ENCODE results near the gene PAWR.

GRCh38 chr12:79678306-79678705 is 12.5 kb downstream of the PAWR start:
- TF ChIP-seq POLR2AphosphoS5 (IDR thresholded peaks at IDR 0.05) (no peak), CTCF (IDR thresholded peaks at IDR 0.05) (no peak), EP300 (IDR thresholded peaks at IDR 0.05) (no peak), POLR2A (IDR thresholded peaks at IDR 0.05) (no peak)
